Heart left ventricle (tissue), 13 donors: ENCODE data around the gene RNF217.

Experiments
- CTCF ChIP-seq, 12 donors: fragments of 200-600 bp; sonication (generic) in 4 of 12; IDR thresholded peaks; one replicate each; pipeline versions ENCODE4 v1.5.0 to v1.8.0; 2018 to 2022; ENCODE audit warnings: antibody characterized with exemption in 12 of 12, mild to moderate bottlenecking in 5 of 12
- POLR2A ChIP-seq, 2 donors: fragments of 450-650 bp; IDR thresholded peaks; one replicate each; pipeline ENCODE4 v1.6.1; 2017; ENCODE audit warnings: antibody characterized with exemption in 2 of 2, mild to moderate bottlenecking in 2 of 2, moderate library complexity in 2 of 2
- donor health status: ischemic (EF 13 %, LVEDD 7.1; RV severe dilation, severe dysfunction).
- donor health status: DM: no; HTN: yes; CAD: no.
- donor health status: DM: no; HTN: no; CAD: no.
- donor health status: ischemic (EF 25% LVEDD 6.9; RV normal size, moderate dysfunction).
- donor health status: ischemic (EF 25% LVEDD 5.7; RV mildly dilated, moderate dysfunction).
- donor health status: ischemic (EF 35%, LVEDD 5.7; RV mildly dilated, moderate dysfunction).
- donor health status: nonischemic (EF 11% LVEDD 7.7; RV severe dilation, severe dysfunction).
- donor health status: DM: yes; HTN: yes; CAD: no.
- donor health status: PGD.
- donor health status: ischemic (EF 29% LVEDD 5.4; RV normal size, mild dysfunction).
- donor health status: nonischemic (EF 23%, LVEDD 6.1; RV moderate dilation, normal function).

DNA sequence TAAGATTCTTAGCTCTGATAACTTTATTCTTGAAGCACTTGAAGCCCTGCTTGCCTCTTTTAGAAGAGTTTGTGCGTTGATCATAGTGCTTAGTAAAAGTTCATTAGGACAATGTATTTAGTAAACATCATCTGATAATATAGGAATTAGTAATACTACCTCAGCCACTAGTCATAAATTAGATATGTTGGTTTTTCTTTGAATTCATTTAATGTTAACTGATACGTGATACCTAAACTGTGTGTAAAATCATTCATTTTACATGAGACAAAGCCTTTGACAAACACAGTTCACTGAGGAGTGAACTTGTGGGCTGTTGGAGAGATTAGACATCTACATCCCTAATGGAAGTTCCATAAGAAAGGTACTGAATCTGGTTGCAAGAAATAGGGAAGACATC, 91.6 kb downstream of the RNF217 start:
- TF ChIP-seq CTCF (IDR thresholded peaks at IDR 0.05) (no peak), POLR2A (IDR thresholded peaks at IDR 0.05) (no peak)
